HepG2 (cell line): ENCODE measurements around the gene PSMB9. TPM values are rescaled to one million over a fixed set of nuclear protein-coding genes. Genes with fewer than 3 reads are reported as not detected.

Experiments
- ATAC-seq: fragments of 200-7000 bp; cut with Tn5 transposase; 3 replicates; pipeline ENCODE4 v1.9.1; 2020; ENCODE audit warnings: mild to moderate bottlenecking, moderate library complexity
- BruUV-seq: library from RNA; stranded (reverse); fragments of 400-500 nt; replicated peaks from 2 replicates; lab custom pipeline; 2021; lab: Mats Ljungman, UMichigan
- CTCF ChIA-PET: fragments of 300-600 bp; formaldehyde crosslinking; extraction: SDS; loops from one replicate; lab custom pipeline; 2021; ENCODE audit warnings: low total read pairs, inconsistent platforms, low intra/inter-chr PET ratio; lab: Yijun Ruan, JAX
- POLR2A ChIA-PET: fragments of 350-600 bp; sonication (Branson Sonifier 250); formaldehyde crosslinking; loops from one replicate; lab custom pipeline; 2020; ENCODE audit warnings: antibody characterized with exemption, inconsistent platforms; lab: Yijun Ruan, JAX
- DNase-seq: peaks from one replicate; pipeline ENCODE4 v3.0.0-alpha.2; 2015; ENCODE audit warnings: low spot score
- FAIRE-seq: peaks from 3 replicates; lab custom pipeline; 2011; peaks lifted over from hg19 to GRCh38; lab: Jason Lieb, UNC
- H2AFZ ChIP-seq: one replicate; pipeline ENCODE4 v1.6.1; 2011; ENCODE audit warnings: low read length, inconsistent platforms
- H3K27ac ChIP-seq: fragments of 300-600 bp; 3 replicates; pipeline ENCODE4 v1.8.0; 2011; ENCODE audit warnings: mixed run types, mild to moderate bottlenecking, mixed read lengths, low read length, inconsistent platforms; ENCODE audit not compliant: insufficient read depth; ENCODE audit errors: extremely low read length
- H3K27me3 ChIP-seq, 2 experiments: fragments of 200-600 bp in 1 of 2; 2 replicates in 1 of 2; 3 replicates in 1 of 2; pipeline versions ENCODE4 v1.6.0 to v1.8.0; 2011; ENCODE audit warnings: low read length in 2 of 2, mild to moderate bottlenecking in 2 of 2, moderate library complexity in 2 of 2, inconsistent platforms in 1 of 2; ENCODE audit not compliant: insufficient read depth in 2 of 2, control insufficient read depth in 1 of 2
- H3K36me3 ChIP-seq, 2 experiments: fragments of 200-600 bp in 1 of 2; replicated peaks in 1 of 2; 2 replicates in 1 of 2; 3 replicates in 1 of 2; pipeline versions ENCODE4 v1.5.1 to v1.8.0; 2011; ENCODE audit warnings: low read length in 2 of 2, inconsistent platforms in 1 of 2; ENCODE audit not compliant: insufficient read depth in 2 of 2, control insufficient read depth in 1 of 2
- H3K4me1 ChIP-seq: 2 replicates; pipeline ENCODE4 v1.5.1; 2012; ENCODE audit warnings: low read length, inconsistent platforms; ENCODE audit not compliant: insufficient read depth
- H3K4me2 ChIP-seq: 2 replicates; pipeline ENCODE4 v1.6.0; 2011; ENCODE audit warnings: low read depth, low read length, inconsistent platforms
- H3K4me3 ChIP-seq, 3 experiments: fragments of 200-600 bp in 1 of 3; sonication (generic), shearing (Covaris generic) in 1 of 3; replicated peaks in 1 of 3; 2 replicates each; pipeline ENCODE4 v1.5.1; 2011 to 2016; ENCODE audit warnings: low read length in 3 of 3, inconsistent platforms in 2 of 3, low read depth in 2 of 3, mild to moderate bottlenecking in 2 of 3, control low read depth in 1 of 3, mixed read lengths in 1 of 3; ENCODE audit not compliant: insufficient read depth in 1 of 3
- H3K79me2 ChIP-seq: one replicate; pipeline ENCODE4 v1.6.1; 2011; ENCODE audit warnings: low read length, inconsistent platforms; ENCODE audit not compliant: insufficient read depth
- H3K9ac ChIP-seq: 2 replicates; pipeline ENCODE4 v1.6.0; 2011; ENCODE audit warnings: mild to moderate bottlenecking, low read depth, low read length, inconsistent platforms; ENCODE audit not compliant: insufficient read depth
- H3K9me3 ChIP-seq: 2 replicates; pipeline ENCODE4 v1.5.1; 2012; ENCODE audit warnings: mild to moderate bottlenecking, low read length
- H4K20me1 ChIP-seq: 2 replicates; pipeline ENCODE4 v1.6.0; 2011; ENCODE audit warnings: inconsistent platforms, mild to moderate bottlenecking, low read length, moderate library complexity; ENCODE audit not compliant: insufficient read depth
- ZEB1 ChIP-seq: IDR thresholded peaks from 2 replicates; pipeline ENCODE4 v1.6.1; 2012; ENCODE audit warnings: mild to moderate bottlenecking, low read depth, inconsistent platforms; ENCODE audit not compliant: insufficient replicate concordance
- ZNF232 ChIP-seq: sonication (generic); formaldehyde crosslinking; IDR thresholded peaks from 2 replicates; pipeline ENCODE4 v1.4.0; 2020; ENCODE audit warnings: missing genetic modification reagents, borderline replicate concordance
- WGBS: methylation state at CpG from one replicate; pipeline ENCODE4 v1.1.6; 2017; ENCODE audit warnings: low lambda C conversion rate; 5-methylcytosine and 5-hydroxymethylcytosine counted together
- in situ Hi-C: cut with HindIII; loops from 2 replicates; pipeline ENCODE4 v1.10.0; 2017; ENCODE audit warnings: low pct_unique_long_range_greater_than_20kb; ENCODE audit not compliant: extremely low pct_ligation_motif_present
- intact Hi-C: fragments of 100-400 bp; cut with micrococcal nuclease; formaldehyde crosslinking; loops from one replicate; pipeline ENCODE4 v1.10.0; 2022; ENCODE audit not compliant: unreplicated experiment
- polyA plus RNA-seq, 8 experiments: library from polyadenylated mRNA; depleted of rRNA in 3 of 8; stranded (reverse) in 7 of 8; unstranded in 1 of 8; fragments of >200 nt; fragmentation: Illumina TruSeq in 4 of 8; extraction: Trizol in 4 of 8; gene quantifications; 2 replicates each; pipeline versions ENCODE4 v1.2.1 to v1.2.3, GENCODE V29; 2011 to 2016; ENCODE audit warnings: low read depth in 4 of 8, missing spikeins in 1 of 8, mixed read lengths in 1 of 8; ENCODE audit not compliant: insufficient read depth in 1 of 8
- total RNA-seq, 5 experiments: library from RNA; depleted of rRNA; stranded (reverse); fragments of >200 nt; fragmentation: Illumina TruSeq; extraction: Trizol; gene quantifications; 2 replicates each; pipeline ENCODE4 v1.2.3, GENCODE V29; 2016; ENCODE audit warnings: low read depth in 1 of 5
- TF ChIP-seq, protein P1 (sequence below): sonication (generic); formaldehyde crosslinking; IDR thresholded peaks from 2 replicates; pipeline ENCODE4 v1.4.0; 2020; ENCODE audit warnings: missing genetic modification reagents
- TF ChIP-seq, protein P2 (sequence below): sonication (generic); formaldehyde crosslinking; IDR thresholded peaks from 2 replicates; pipeline ENCODE4 v1.8.0; 2022; ENCODE audit warnings: missing genetic modification reagents, mild to moderate bottlenecking, inconsistent platforms, borderline replicate concordance

Gene PSMB9
- total and polyA plus RNA-seq, 2 of the 13 experiments (the other 11 are each of a cell fraction or from before 2014, with no cell fraction given) = 15.6 to 16.0 TPM

DNA sequence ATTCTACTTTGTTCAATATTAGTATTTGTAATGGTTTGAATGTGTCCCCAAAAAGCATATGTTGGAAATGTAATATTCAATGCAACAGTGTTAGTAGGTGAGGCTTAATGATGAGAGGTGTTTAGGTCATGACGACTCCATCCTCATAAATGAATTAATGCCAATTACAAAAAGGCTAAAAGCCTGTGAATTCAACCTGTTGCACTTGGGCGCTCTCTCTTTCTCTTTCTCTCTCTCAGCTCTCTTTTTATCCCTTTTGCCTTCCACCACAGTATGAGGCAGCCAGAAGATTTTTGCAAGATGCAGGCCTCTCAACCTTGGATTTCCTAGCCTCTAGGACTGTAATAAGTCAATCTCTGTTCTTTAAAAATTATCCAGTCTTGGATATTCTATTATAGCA lies 34.6 kb downstream of the PSMB9 start:
- no peak overlapping the region for H3K4me3 ChIP-seq

More for the DNA sequence above, 34.6 kb downstream of the PSMB9 start:
- intact Hi-C loops (loop anchor here (5.0 kb wide), 1 partner anchor 79 kb away; the partner anchor contains the start of gene BRD2), in situ Hi-C loops (loop anchor here (5.0 kb wide), 1 partner anchor 59 kb away; no protein-coding TSS in a partner anchor)
- Histone ChIP-seq H3K4me1 (peaks cover 6% of the 10 kb centered on the region), H3K9me3 (no peaks in the 10 kb centered on the region), H3K27me3 (peaks cover 0 to 23% of the 10 kb centered on the region in 2 experiments; a peak in 2 of 5 replicates), H3K4me2 (no peak overlapping the region), H3K9ac (no peak overlapping the region), H2AFZ (no peak overlapping the region)
- no peak for FAIRE-seq
- TF ChIP-seq, protein P1, sequence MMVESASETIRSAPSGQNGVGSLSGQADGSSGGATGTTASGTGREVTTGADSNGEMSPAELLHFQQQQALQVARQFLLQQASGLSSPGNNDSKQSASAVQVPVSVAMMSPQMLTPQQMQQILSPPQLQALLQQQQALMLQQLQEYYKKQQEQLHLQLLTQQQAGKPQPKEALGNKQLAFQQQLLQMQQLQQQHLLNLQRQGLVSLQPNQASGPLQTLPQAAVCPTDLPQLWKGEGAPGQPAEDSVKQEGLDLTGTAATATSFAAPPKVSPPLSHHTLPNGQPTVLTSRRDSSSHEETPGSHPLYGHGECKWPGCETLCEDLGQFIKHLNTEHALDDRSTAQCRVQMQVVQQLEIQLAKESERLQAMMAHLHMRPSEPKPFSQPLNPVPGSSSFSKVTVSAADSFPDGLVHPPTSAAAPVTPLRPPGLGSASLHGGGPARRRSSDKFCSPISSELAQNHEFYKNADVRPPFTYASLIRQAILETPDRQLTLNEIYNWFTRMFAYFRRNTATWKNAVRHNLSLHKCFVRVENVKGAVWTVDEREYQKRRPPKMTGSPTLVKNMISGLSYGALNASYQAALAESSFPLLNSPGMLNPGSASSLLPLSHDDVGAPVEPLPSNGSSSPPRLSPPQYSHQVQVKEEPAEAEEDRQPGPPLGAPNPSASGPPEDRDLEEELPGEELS (CRISPR knock-in tag) = no peak
- TF ChIP-seq ZNF232 (CRISPR knock-in tag) = no peak
- TF ChIP-seq, protein P2, sequence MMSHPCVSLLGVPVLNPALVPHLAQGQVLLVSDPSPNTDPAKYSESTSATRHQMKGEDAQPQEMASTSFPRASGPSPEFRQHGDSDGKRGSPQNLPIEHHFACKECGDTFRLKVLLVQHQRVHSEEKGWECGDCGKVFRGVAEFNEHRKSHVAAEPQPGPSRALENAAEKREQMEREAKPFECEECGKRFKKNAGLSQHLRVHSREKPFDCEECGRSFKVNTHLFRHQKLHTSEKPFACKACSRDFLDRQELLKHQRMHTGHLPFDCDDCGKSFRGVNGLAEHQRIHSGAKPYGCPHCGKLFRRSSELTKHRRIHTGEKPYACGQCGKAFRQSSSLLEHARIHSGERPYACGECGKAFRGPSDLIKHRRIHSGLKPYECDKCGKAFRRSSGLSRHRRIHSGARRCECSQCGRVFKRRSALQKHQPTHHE (CRISPR knock-in tag) = no peak
- no peak for TF ChIP-seq ZEB1
- TF ChIP-seq, all 625 proteins: peak for 0
- 20% methylated on average over 2 of the region's 2 CpGs for WGBS
- Histone ChIP-seq H4K20me1 (no peaks in the 10 kb centered on the region), H3K36me3 (no peaks in the 10 kb centered on the region), H3K79me2 (no peaks in the 10 kb centered on the region), H3K27ac (no peak overlapping the region)
- ATAC-seq (no peak), DNase-seq (no peak)
- POLR2A ChIA-PET = no interaction called here
- BruUV-seq = no TSS peak
- CTCF ChIA-PET = interaction anchor here (2.1 kb wide), 1 partner anchor 58 kb away, joined by 4 read pairs; no protein-coding TSS in a partner anchor
